Activated T-cell treated with anti-CD3 and anti-CD28 coated beads, Interleukin-2, amount 50 U/mL, for 48 hours (primary cell): ENCODE results near the gene RCE1.

Experiments
- DNase-seq, 2 experiments: peaks; one replicate each; pipeline ENCODE4 v3.0.0-alpha.2; 2020

Gene RCE1

GRCh38 chr11:66891851-66892660 lies 48.8 kb downstream of the RCE1 start:
- peak; percentile 80 to 82 for DNase-seq

DNA sequence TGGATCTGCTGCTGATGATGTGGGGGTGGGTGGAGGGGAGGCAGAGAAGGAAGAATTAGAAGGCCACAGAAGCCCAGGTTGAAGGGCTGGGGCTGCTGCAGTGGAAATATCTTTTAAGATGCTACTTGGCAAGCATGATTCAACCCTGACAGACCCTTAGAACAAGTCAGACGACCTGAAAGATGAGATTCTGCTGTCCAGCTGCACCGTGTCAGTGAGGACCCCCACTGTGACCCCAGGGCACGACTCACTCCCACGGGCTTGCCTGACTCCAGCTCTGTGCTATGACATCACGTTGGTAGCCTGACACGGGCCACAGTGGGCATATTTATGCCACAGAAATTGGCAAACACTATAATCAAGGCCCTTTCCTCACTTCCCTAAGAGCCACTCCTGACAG lies 49.7 kb downstream of the RCE1 start:
- no peak for DNase-seq

- DNase-seq = no peak
These were observed 50.9 kb downstream of the RCE1 start for GRCh38 chr11:66894141-66894540.
